Retinal pigment epithelial cell (primary cell): ENCODE measurements around the gene IRX4.

Source experiments
- DNase-seq: peaks from one replicate; pipeline ENCODE4 v3.0.0-alpha.2; 2010; ENCODE audit warnings: low read depth
- H3K4me3 ChIP-seq: 2 replicates; pipeline ENCODE4 v1.5.1; 2011; ENCODE audit warnings: mild to moderate bottlenecking, low read length, control low read depth, moderate library complexity
- TF ChIP-seq, protein P1 (sequence below): conservative IDR thresholded peaks from 2 replicates; pipeline ENCODE4 v1.5.1; 2011; ENCODE audit warnings: low read depth, low read length, control low read depth, inconsistent platforms

IRX4 gene

DNA sequence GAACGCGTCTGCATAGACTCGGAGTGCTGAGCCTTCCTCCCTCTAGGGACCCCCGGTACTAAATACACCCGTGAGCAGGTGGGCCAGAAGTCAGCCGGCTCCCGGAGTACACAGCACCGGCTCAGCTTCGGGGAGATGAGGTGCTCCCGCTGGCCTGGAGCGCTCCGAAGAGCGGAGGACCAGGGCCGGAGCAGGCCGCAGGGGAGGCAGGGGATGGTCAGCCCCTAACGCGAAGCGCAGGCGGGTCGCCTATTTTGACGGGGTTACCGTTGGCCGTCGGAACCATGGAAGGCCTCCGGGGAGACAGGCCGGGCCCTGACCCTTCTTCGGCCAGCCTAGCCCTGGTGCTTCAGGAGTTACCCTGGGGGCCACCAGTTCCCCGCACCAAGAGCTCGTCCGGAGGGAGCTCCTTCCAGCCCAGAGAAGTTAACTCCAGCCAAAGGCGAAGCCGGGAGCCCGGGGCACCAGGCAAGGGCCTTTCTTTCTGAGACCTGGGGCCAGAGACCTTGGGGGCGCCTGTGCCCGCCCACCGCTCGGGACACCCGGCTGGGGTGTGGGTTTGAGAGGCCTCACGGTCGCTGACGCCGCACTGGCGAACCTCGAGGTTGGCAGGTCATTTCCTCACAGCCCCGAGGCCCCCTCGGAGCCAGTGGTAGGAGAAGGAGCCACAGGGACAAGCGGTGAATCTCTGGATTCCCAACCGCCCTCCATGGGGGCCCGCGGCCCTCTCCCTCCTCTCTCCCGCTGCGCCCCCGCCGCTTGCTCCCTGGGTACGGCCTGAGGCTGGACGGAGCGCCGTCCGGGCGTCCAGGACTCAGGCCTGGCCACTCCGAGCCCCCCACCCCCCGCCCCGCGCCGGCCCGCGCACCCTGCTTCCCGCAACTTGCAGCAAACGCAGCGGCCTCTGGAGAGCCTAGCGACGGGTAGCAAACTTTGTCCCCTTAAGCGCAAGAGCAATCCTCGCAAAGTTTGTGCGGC lies 3.4 kb upstream of the IRX4 start:
- TF ChIP-seq, protein P1, sequence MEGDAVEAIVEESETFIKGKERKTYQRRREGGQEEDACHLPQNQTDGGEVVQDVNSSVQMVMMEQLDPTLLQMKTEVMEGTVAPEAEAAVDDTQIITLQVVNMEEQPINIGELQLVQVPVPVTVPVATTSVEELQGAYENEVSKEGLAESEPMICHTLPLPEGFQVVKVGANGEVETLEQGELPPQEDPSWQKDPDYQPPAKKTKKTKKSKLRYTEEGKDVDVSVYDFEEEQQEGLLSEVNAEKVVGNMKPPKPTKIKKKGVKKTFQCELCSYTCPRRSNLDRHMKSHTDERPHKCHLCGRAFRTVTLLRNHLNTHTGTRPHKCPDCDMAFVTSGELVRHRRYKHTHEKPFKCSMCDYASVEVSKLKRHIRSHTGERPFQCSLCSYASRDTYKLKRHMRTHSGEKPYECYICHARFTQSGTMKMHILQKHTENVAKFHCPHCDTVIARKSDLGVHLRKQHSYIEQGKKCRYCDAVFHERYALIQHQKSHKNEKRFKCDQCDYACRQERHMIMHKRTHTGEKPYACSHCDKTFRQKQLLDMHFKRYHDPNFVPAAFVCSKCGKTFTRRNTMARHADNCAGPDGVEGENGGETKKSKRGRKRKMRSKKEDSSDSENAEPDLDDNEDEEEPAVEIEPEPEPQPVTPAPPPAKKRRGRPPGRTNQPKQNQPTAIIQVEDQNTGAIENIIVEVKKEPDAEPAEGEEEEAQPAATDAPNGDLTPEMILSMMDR, result no peak
- DNase-seq, result no peak
- no peak overlapping the region for H3K4me3 ChIP-seq

DNA sequence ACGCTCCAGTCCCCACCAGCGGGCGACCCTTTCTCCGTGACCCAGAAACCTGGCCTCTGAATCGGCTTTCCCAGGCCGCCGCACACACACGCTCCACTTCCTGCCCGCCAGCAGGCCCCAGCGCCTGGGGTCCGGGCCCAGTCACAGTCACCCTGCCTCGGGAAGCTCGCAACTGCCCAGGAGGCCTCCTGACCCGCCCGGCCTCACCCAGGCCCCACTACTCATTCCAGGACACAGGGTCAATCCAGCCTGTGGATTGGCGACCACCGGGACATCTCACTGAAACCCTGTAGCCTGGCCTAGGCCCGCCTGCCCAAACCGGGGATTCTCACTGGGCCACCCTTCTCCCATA lies 2.7 kb upstream of the IRX4 start:
- DNase-seq, result no peak
- TF ChIP-seq, protein P1, result no peak
- no peak overlapping the region for H3K4me3 ChIP-seq

DNA sequence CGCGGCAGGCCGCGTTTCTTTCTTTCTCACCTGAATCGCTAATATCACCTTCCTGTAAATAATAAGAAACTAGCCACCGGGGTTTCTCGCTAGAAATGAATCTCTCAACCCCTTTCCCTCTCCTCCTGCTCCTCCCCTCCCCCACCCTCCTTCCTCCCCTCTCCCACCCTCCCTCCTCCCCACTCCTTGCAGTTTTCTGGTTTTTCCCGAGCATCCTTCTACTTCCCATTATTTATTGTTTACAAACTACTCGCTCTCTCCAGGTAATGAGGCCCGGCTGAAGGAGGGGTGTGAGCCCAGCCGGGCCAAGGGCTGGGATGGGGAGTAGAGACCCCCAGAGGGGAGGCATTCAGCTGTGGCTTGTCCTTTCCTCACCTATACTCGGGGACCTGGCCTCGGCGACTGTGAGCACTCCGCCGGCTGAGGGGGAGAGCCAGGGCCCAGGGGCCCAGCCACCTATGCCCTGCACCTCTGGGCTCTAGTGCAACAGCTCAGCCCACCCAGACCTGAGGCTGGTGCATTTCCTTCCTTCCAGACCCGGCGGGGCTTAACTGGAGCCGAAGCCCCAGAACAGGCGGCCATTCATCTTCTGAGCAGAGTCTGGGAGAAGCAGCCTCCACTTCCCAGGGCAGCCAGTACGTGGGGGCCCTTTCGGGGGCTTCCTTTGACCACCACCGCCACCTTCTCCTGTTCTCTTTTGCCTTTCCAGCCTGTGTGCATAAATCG lies 2.1 kb upstream of the IRX4 start:
- H3K4me3 ChIP-seq, result no peak overlapping the region
- TF ChIP-seq, protein P1, result no peak
- DNase-seq, result no peak

DNA sequence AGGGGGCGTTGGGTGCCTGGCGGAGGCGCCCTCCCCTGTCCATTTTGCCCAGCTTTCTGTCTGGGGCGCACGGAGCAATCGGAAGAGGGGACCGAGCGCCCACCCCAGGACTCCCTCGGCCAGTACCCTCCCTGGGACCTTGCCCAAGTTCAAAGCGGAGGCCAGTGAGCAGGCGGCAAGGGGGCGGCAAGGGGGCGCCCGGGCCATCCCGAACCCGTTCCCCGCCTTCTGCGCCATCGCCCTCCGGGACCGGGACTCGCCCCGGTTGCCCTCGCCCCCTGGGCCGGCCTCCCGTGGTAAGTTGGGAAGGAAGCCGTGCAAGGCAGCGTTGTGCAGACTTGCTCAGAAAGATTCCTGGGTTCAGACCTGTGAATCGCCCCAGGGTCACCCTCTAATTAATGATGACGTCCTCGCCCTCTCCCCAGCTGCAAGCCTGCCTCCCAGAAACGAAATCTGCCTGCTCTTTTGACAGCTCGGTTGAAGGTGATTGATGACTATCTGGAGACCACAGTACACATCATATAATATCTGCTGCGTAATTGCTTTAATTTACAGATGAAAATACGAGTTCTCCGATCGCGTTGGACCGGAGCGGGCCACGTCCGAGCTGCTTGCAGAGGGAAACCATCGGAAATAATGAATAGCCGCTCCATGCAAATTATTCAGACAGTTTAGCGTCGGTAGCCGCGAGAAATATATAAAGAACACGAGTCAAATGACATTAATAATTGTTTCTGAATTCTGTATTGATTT lies 1.4 kb upstream of the IRX4 start:
- no peak overlapping the region for H3K4me3 ChIP-seq

DNA sequence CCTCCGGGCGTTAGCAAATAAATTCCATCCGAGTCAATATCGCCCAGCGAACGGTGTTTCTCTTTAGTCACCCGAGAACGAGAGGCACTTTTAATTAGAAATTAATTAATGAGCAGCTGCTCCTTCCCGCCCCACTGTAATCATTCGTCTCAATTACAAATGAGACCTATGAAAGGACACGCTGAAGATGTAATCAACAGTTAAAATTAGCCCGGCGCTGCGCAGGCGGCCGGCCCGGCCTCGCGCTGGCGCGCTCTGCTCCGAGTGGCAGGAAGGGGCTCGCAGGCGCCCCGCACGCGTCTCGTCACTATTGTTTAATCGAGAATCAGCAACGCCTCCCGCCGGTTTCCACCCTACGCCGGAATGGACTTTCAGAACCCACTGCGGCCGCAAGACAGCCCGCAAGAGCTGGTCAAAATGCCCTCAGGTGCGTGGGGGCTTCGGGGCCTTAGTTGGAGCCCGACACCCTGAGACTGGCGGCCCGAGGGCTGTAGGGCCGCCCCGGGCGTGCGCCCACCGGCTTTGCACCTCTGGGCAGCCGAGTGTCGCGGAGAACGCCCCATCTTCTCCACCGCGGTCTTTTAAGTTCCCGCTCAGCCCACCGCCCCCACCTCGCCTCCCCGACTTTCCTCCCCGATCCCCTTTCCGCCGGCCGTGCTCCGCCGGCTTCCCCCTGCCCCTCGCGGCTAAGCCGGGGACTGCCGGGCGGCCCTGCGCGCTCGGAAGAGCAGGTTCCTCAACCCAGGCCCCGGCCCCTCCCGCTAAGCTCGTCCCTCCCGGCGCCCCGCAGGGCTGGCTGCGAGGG lies 597 bp upstream of the IRX4 start:
- DNase-seq, result no peak
- TF ChIP-seq, protein P1, result peak; percentile 13
- no peak overlapping the region for H3K4me3 ChIP-seq

More for the DNA sequence above, 1.4 kb upstream of the IRX4 start:
- TF ChIP-seq, protein P1, result no peak
- no peak for DNase-seq

DNA sequence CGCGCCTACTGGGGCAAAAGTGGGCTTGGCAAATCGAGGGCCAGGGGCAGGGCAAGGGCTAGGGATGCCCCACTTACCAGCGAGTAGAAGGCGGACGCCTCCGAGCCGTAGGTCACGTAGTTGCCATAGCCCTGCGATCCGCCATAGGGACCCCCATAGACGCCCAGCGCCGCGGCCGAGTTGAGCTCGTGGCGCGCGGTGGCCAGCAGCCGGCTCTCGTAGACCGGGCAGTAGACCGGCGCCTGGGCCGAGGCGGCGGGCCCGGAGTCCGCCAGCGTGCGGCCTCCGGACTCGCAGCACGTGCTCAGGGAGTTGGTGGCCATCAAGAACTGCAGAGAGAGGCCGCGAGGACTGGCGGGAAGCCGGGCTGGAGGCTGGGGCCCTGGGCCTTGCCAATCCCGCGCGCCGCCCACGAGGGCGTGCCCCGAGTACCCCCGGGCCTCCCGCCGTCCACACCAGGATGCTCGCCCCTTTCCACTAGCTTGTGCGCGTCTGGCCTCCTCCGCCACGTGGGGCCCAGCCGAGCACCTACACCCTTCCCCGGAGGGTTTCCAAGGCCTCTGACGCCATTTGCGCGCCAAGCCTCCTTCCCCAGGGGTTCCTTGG lies 891 bp downstream of the IRX4 start:
- H3K4me3 ChIP-seq, result no peak overlapping the region
- no peak for DNase-seq
- TF ChIP-seq, protein P1, result no peak
